Trophoblast cell (in vitro differentiated cells and primary cell): ENCODE data around the gene ADCY2.

Experiments used
- DNase-seq, 2 donors: peaks; one replicate each; pipeline ENCODE4 v3.0.0-alpha.2; 2016
- H2AFZ ChIP-seq: 2 replicates; pipeline ENCODE4 v1.6.1; 2013; ENCODE audit warnings: low read length, moderate library complexity, mild to moderate bottlenecking; ENCODE audit not compliant: insufficient read depth, poor library complexity
- H2AK5ac ChIP-seq: 2 replicates; pipeline ENCODE4 v1.6.1; 2013; ENCODE audit warnings: mild to moderate bottlenecking, low read length
- H2BK120ac ChIP-seq: 2 replicates; pipeline ENCODE4 v1.6.1; 2013; ENCODE audit warnings: low read length, mild to moderate bottlenecking, moderate library complexity; ENCODE audit not compliant: insufficient read depth, poor library complexity
- H2BK12ac ChIP-seq: 2 replicates; pipeline ENCODE4 v1.6.1; 2013; ENCODE audit warnings: mild to moderate bottlenecking, low read length, moderate library complexity
- H2BK5ac ChIP-seq: 2 replicates; pipeline ENCODE4 v1.6.1; 2013; ENCODE audit warnings: low read length, low read depth, moderate library complexity, mild to moderate bottlenecking; ENCODE audit not compliant: poor library complexity
- H3K14ac ChIP-seq: 2 replicates; pipeline ENCODE4 v1.6.1; 2013; ENCODE audit warnings: mild to moderate bottlenecking, low read length
- H3K18ac ChIP-seq: 2 replicates; pipeline ENCODE4 v1.6.1; 2013; ENCODE audit warnings: mild to moderate bottlenecking, low read length
- H3K23ac ChIP-seq: 2 replicates; pipeline ENCODE4 v1.6.1; 2013; ENCODE audit warnings: low read length
- H3K27ac ChIP-seq: 2 replicates; pipeline ENCODE4 v1.5.1; 2013; ENCODE audit warnings: low read depth, mild to moderate bottlenecking, inconsistent platforms, low read length, moderate library complexity
- H3K27me3 ChIP-seq: 2 replicates; pipeline ENCODE4 v1.6.1; 2013; ENCODE audit warnings: inconsistent platforms, mild to moderate bottlenecking, low read length, moderate library complexity; ENCODE audit not compliant: insufficient read depth
- H3K36me3 ChIP-seq, 2 experiments: 1 replicate in 1 of 2; 2 replicates in 1 of 2; pipeline ENCODE4 v1.6.1; 2013; ENCODE audit warnings: low read length in 2 of 2, mild to moderate bottlenecking in 2 of 2, moderate library complexity in 1 of 2; ENCODE audit not compliant: insufficient read depth in 2 of 2, control insufficient read depth in 1 of 2
- H3K4ac ChIP-seq: 2 replicates; pipeline ENCODE4 v1.6.1; 2013; ENCODE audit warnings: low read depth, mild to moderate bottlenecking, low read length, moderate library complexity
- H3K4me1 ChIP-seq, 2 experiments: 1 replicate in 1 of 2; 2 replicates in 1 of 2; pipeline ENCODE4 v1.6.1; 2013; ENCODE audit warnings: low read length in 2 of 2, mild to moderate bottlenecking in 2 of 2, moderate library complexity in 1 of 2; ENCODE audit not compliant: insufficient read depth in 2 of 2, control insufficient read depth in 1 of 2
- H3K4me2 ChIP-seq: 2 replicates; pipeline ENCODE4 v1.6.1; 2013; ENCODE audit warnings: inconsistent platforms, mild to moderate bottlenecking, low read length, moderate library complexity
- H3K4me3 ChIP-seq: 2 replicates; pipeline ENCODE4 v1.5.1; 2013; ENCODE audit warnings: mild to moderate bottlenecking, low read depth, low read length, inconsistent platforms
- H3K79me1 ChIP-seq: one replicate; pipeline ENCODE4 v1.6.1; 2013; ENCODE audit warnings: low read length
- H3K79me2 ChIP-seq: 2 replicates; pipeline ENCODE4 v1.6.1; 2013; ENCODE audit warnings: low read length, mild to moderate bottlenecking; ENCODE audit not compliant: control insufficient read depth, insufficient read depth, poor library complexity
- H3K9ac ChIP-seq: 2 replicates; pipeline ENCODE4 v1.6.1; 2013; ENCODE audit warnings: mild to moderate bottlenecking, low read length
- H3K9me3 ChIP-seq: 2 replicates; pipeline ENCODE4 v1.6.1; 2013; ENCODE audit warnings: low read depth, mild to moderate bottlenecking, control low read depth, inconsistent platforms, low read length; ENCODE audit not compliant: insufficient read depth
- H4K12ac ChIP-seq: 2 replicates; pipeline ENCODE4 v1.6.1; 2013; ENCODE audit warnings: low read depth, mild to moderate bottlenecking, low read length, moderate library complexity
- H4K8ac ChIP-seq: 2 replicates; pipeline ENCODE4 v1.6.1; 2013; ENCODE audit warnings: low read depth, mild to moderate bottlenecking, low read length, moderate library complexity
- H4K91ac ChIP-seq: one replicate; pipeline ENCODE4 v1.6.1; 2013; ENCODE audit warnings: low read depth, mild to moderate bottlenecking, low read length, moderate library complexity
- WGBS: extraction: QIAGEN DNeasy Blood & Tissue Kit; methylation state at CpG from one replicate; pipeline ENCODE4 v1.1.7; 2013; ENCODE audit warnings: missing lambda C conversion rate; ENCODE audit not compliant: insufficient read length, insufficient coverage; ENCODE audit errors: extremely low coverage; 5-methylcytosine and 5-hydroxymethylcytosine counted together

Gene ADCY2

DNA sequence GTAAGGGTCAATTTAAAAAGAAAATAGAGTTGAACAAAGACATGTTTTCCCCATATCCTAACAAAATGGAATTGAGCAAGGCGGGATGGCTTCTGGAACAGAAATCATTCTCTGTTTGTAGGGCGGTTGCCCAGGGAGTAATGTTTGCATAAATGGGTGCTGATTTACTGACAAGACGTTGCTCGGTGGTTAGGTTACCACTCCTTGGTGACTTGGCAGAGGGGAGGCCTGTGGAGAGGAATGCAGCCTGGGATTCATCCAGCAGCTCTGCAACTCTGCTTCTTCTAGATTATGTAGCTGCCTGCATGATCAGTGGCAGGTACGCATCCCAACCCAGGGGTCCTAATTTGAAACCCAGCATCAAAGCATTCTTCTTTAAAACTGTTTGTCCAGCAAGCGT lies 254.8 kb downstream of the ADCY2 start:
- no peak for DNase-seq
- no peak overlapping the region for H3K14ac ChIP-seq
- no peak overlapping the region for H3K18ac ChIP-seq
- H3K36me3 ChIP-seq, result peaks cover 0 to 2% of the 10 kb centered on the region in 2 experiments
- no peak overlapping the region for H3K9ac ChIP-seq
- no peak overlapping the region for H4K8ac ChIP-seq
- H3K27ac ChIP-seq, result no peak overlapping the region
- no peak overlapping the region for H4K91ac ChIP-seq
- H3K79me1 ChIP-seq, result no peaks in the 10 kb centered on the region
- H3K4me1 ChIP-seq, result no peaks in the 10 kb centered on the region
- no peak overlapping the region for H3K4me2 ChIP-seq
- no peak overlapping the region for H2BK120ac ChIP-seq
- H3K79me2 ChIP-seq, result no peaks in the 10 kb centered on the region
- no peak overlapping the region for H2BK12ac ChIP-seq
- H2AK5ac ChIP-seq, result no peak overlapping the region
- no peak overlapping the region for H4K12ac ChIP-seq
- H2BK5ac ChIP-seq, result no peak overlapping the region
- H2AFZ ChIP-seq, result no peak overlapping the region
- WGBS, result no CpG with 5 or more reads among the region's 6 CpGs
- peaks cover 2% of the 10 kb centered on the region for H3K9me3 ChIP-seq
- no peak overlapping the region for H3K23ac ChIP-seq
- H3K27me3 ChIP-seq, result no peaks in the 10 kb centered on the region
- no peak overlapping the region for H3K4me3 ChIP-seq
- no peak overlapping the region for H3K4ac ChIP-seq

- no peak overlapping the region for H3K4me3 ChIP-seq
- no peaks in the 10 kb centered on the region for H3K27me3 ChIP-seq
- H3K79me1 ChIP-seq, result no peaks in the 10 kb centered on the region
- H3K4me1 ChIP-seq, result no peaks in the 10 kb centered on the region
- no peak overlapping the region for H3K18ac ChIP-seq
- no peak overlapping the region for H4K91ac ChIP-seq
- no peak overlapping the region for H3K9ac ChIP-seq
- no peak overlapping the region for H3K23ac ChIP-seq
- H2AFZ ChIP-seq, result no peak overlapping the region
- no CpG with 5 or more reads among the region's 6 CpGs for WGBS
- H2BK120ac ChIP-seq, result no peak overlapping the region
- no peak overlapping the region for H3K27ac ChIP-seq
- H4K8ac ChIP-seq, result no peak overlapping the region
- H3K4ac ChIP-seq, result no peak overlapping the region
- H3K36me3 ChIP-seq, result peaks cover 0 to 2% of the 10 kb centered on the region in 2 experiments
- no peak overlapping the region for H2AK5ac ChIP-seq
- H2BK12ac ChIP-seq, result no peak overlapping the region
- no peak for DNase-seq
- H2BK5ac ChIP-seq, result no peak overlapping the region
- H3K4me2 ChIP-seq, result no peak overlapping the region
- no peaks in the 10 kb centered on the region for H3K79me2 ChIP-seq
- H3K14ac ChIP-seq, result no peak overlapping the region
- no peak overlapping the region for H4K12ac ChIP-seq
- H3K9me3 ChIP-seq, result peaks cover 2% of the 10 kb centered on the region
These were observed 257.1 kb downstream of the ADCY2 start for GRCh38 chr5:7653046-7653445.

DNA sequence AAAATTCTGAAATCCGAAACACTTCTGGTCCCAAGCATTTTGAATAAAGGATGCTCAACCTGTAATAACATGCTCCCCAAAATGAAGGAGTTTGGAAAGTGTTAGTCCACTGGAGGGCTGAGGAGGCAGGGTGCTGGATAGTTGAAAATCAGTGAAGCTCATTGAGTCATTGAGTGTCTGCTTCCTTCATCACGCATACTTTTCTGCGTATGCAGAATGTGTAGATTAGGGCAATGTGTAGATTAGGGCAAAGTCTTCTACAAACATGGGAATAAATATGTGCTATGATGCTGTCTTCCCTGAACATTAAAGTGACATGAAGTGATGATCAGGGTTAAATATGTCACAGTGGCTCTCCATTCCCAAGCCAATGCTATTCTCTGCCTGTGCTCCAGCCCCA lies 261.2 kb downstream of the ADCY2 start:
- H2AK5ac ChIP-seq, result no peak overlapping the region
- no peaks in the 10 kb centered on the region for H3K4me1 ChIP-seq
- no peaks in the 10 kb centered on the region for H3K79me2 ChIP-seq
- no CpG with 5 or more reads among the region's 3 CpGs for WGBS
- H2BK120ac ChIP-seq, result no peak overlapping the region
- H4K91ac ChIP-seq, result no peak overlapping the region
- no peak overlapping the region for H3K4me2 ChIP-seq
- H3K27me3 ChIP-seq, result no peaks in the 10 kb centered on the region
- no peaks in the 10 kb centered on the region for H3K79me1 ChIP-seq
- peaks cover 0 to 2% of the 10 kb centered on the region in 2 experiments for H3K36me3 ChIP-seq
- no peak overlapping the region for H3K18ac ChIP-seq
- H4K12ac ChIP-seq, result no peak overlapping the region
- H3K9me3 ChIP-seq, result peaks cover 2% of the 10 kb centered on the region
- H3K23ac ChIP-seq, result no peak overlapping the region
- no peak overlapping the region for H3K4me3 ChIP-seq
- H2BK12ac ChIP-seq, result no peak overlapping the region
- H3K9ac ChIP-seq, result no peak overlapping the region
- no peak for DNase-seq
- no peak overlapping the region for H2AFZ ChIP-seq
- H3K4ac ChIP-seq, result no peak overlapping the region
- H3K27ac ChIP-seq, result no peak overlapping the region
- H4K8ac ChIP-seq, result no peak overlapping the region
- no peak overlapping the region for H2BK5ac ChIP-seq
- no peak overlapping the region for H3K14ac ChIP-seq

DNA sequence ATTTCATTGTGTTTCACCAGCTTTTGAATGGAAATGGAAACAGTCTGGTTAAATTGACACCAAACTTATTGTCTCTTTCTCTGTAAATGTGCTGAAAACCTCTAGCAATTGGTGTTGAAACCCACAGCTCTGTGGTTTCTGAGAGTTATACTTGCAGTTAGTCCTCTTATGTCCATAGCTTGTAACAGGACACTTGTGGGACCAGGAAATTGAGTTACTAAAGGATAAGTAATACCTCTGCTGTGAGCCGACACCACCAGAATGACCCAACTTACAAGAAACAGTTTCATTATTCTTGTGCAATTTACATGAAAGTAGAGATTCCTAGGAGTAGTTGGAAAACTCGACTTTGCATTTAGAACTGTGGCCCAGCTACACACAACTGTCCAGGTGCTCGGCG lies 263.5 kb downstream of the ADCY2 start:
- no peak overlapping the region for H2AFZ ChIP-seq
- H4K91ac ChIP-seq, result no peak overlapping the region
- no peak overlapping the region for H3K4ac ChIP-seq
- H2BK12ac ChIP-seq, result no peak overlapping the region
- no peak overlapping the region for H4K8ac ChIP-seq
- H3K4me1 ChIP-seq, result no peaks in the 10 kb centered on the region
- no peak overlapping the region for H3K4me2 ChIP-seq
- H3K79me2 ChIP-seq, result no peaks in the 10 kb centered on the region
- H2AK5ac ChIP-seq, result no peak overlapping the region
- DNase-seq, result no peak
- no peak overlapping the region for H3K4me3 ChIP-seq
- WGBS, result no CpG with 5 or more reads among the region's 4 CpGs
- no peak overlapping the region for H3K23ac ChIP-seq
- H2BK120ac ChIP-seq, result no peak overlapping the region
- H3K79me1 ChIP-seq, result no peaks in the 10 kb centered on the region
- no peak overlapping the region for H3K27ac ChIP-seq
- H3K9me3 ChIP-seq, result no peaks in the 10 kb centered on the region
- H3K27me3 ChIP-seq, result no peaks in the 10 kb centered on the region
- H3K14ac ChIP-seq, result no peak overlapping the region
- H3K18ac ChIP-seq, result no peak overlapping the region
- no peaks in the 10 kb centered on the region for H3K36me3 ChIP-seq
- no peak overlapping the region for H2BK5ac ChIP-seq
- H3K9ac ChIP-seq, result no peak overlapping the region
- no peak overlapping the region for H4K12ac ChIP-seq
